ENCODE measurements around the gene MS4A8. TPM values are rescaled to one million over a fixed set of nuclear protein-coding genes. Genes with fewer than 3 reads are reported as not detected.
A peak's percentile ranks its signal among the peaks of the same experiment; 100 is the strongest.
"Not testable (repeated sequence)": the region's sequence is repeated elsewhere in the genome, so short reads cannot be mapped to it uniquely, and the experiment has no call there.

The MS4A8 gene
- total and polyA plus RNA-seq, 10 of the 15 experiments (the other 5 are each of a cell fraction or from before 2014, with no cell fraction given) = 0.04 TPM; not detected in 9

GRCh38 chr11:60680455-60681119, 18.8 kb upstream of the MS4A8 start:
- ChIA-PET POLR2A (no interaction called here), RAD21 (ENCODE audit: unreplicated experiment) (no interaction called here), SMC1A (ENCODE audit: uncharacterized antibody, unreplicated experiment) (interaction anchor here (0.8 to 1.4 kb wide), 3 partner anchors 13 to 84 kb away, joined by 3 to 4 read pairs (median 3); no protein-coding TSS in a partner anchor), CTCF (interaction anchor here (0.6 to 0.7 kb wide), 2 partner anchors 20 to 1062 kb away, joined by 3 read pairs; no protein-coding TSS in a partner anchor)
- 66% methylated on average over 3 of the region's 3 CpGs for WGBS (ENCODE audit: insufficient coverage, insufficient replicate concordance, low lambda C conversion rate, missing lambda C conversion rate)
- H3K4me2 ChIP-seq (ENCODE audit: control insufficient read depth, insufficient read depth) = no peak overlapping the region
- H3K36me3 ChIP-seq (ENCODE audit: control insufficient read depth in 2 of 2, insufficient read depth in 2 of 2, low read length in 1 of 2) = no peaks in the 10 kb centered on the region
- in situ Hi-C loops (cut with MboI) = no loop called here
- H2AFZ ChIP-seq (ENCODE audit: control insufficient read depth, low read depth, low read length) = no peak overlapping the region
- TF ChIP-seq, protein P1, sequence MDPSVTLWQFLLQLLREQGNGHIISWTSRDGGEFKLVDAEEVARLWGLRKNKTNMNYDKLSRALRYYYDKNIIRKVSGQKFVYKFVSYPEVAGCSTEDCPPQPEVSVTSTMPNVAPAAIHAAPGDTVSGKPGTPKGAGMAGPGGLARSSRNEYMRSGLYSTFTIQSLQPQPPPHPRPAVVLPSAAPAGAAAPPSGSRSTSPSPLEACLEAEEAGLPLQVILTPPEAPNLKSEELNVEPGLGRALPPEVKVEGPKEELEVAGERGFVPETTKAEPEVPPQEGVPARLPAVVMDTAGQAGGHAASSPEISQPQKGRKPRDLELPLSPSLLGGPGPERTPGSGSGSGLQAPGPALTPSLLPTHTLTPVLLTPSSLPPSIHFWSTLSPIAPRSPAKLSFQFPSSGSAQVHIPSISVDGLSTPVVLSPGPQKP (IDR thresholded peaks at IDR 0.05; ENCODE audit: low read depth, low read length) = no peak
- TF ChIP-seq SREBF1 (IDR thresholded peaks at IDR 0.05; ENCODE audit: low read length) = no peak
- FAIRE-seq (no peak), ATAC-seq (no peak), DNase-seq (ENCODE audit: low read depth, low spot score) (no peak)
- H3K4me1 ChIP-seq (ENCODE audit: control insufficient read depth, insufficient read depth, low read length) = peaks cover 14% of the 10 kb centered on the region
- no peaks in the 10 kb centered on the region for H4K20me1 ChIP-seq (ENCODE audit: control insufficient read depth, insufficient read depth)
- H3K9me3 ChIP-seq (replicated peaks; ENCODE audit: control insufficient read depth, insufficient read depth, low read length) = peaks cover 16% of the 10 kb centered on the region; the same call in 2 of the 3 replicates
- no peaks in the 10 kb centered on the region for H3K27me3 ChIP-seq (replicated peaks in 1 of 2; ENCODE audit: control insufficient read depth in 2 of 2, insufficient read depth in 2 of 2, low read length in 1 of 2)
- no peak overlapping the region for H3K27ac ChIP-seq (ENCODE audit: control insufficient read depth, insufficient read depth)
- BruUV-seq (replicated peaks) = no TSS peak
- H3K9ac ChIP-seq (ENCODE audit: control insufficient read depth, insufficient read depth, low read length) = no peak overlapping the region
- H3K79me2 ChIP-seq (ENCODE audit: control insufficient read depth, insufficient read depth, low read length) = no peaks in the 10 kb centered on the region
- no peak overlapping the region for H3K4me3 ChIP-seq
- intact Hi-C loops (cut with micrococcal nuclease; ENCODE audit: unreplicated experiment) = no loop called here

DNA sequence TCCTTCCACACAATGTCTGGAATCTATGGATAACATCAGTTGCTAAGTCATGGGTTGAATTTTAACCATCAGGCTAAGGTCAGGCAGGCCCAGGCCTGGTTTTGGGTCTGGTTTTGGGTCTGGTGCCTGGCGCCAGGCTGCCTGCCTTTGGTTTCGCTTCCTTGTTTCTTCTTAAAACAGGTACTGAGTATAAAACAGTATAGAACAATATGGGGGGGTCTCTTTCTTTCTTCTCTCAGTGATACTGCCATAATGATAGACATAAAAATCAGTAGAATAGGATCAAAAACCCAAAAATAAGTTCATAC, 14.9 kb upstream of the MS4A8 start:
- in situ Hi-C loops (cut with MboI); FAIRE-seq; H3K27me3 ChIP-seq (replicated peaks in 1 of 2; ENCODE audit: control insufficient read depth in 2 of 2, insufficient read depth in 2 of 2, low read length in 1 of 2); H3K79me2 ChIP-seq (ENCODE audit: control insufficient read depth, insufficient read depth, low read length); H4K20me1 ChIP-seq (ENCODE audit: control insufficient read depth, insufficient read depth); H3K36me3 ChIP-seq (ENCODE audit: control insufficient read depth in 2 of 2, insufficient read depth in 2 of 2, low read length in 1 of 2); BruUV-seq (replicated peaks); H3K9me3 ChIP-seq (replicated peaks; ENCODE audit: control insufficient read depth, insufficient read depth, low read length); DNase-seq (ENCODE audit: low read depth, low spot score): not testable (repeated sequence)
- peaks cover 14% of the 10 kb centered on the region for H3K4me1 ChIP-seq (ENCODE audit: control insufficient read depth, insufficient read depth, low read length)
- H3K27ac ChIP-seq (ENCODE audit: control insufficient read depth, insufficient read depth) = peak overlapping the region; percentile 67
- ChIA-PET POLR2A (interaction anchor here (0.7 to 1.0 kb wide), 3 partner anchors 77 to 1105 kb away, joined by 3 to 4 read pairs (median 4); no protein-coding TSS in a partner anchor), RAD21 (ENCODE audit: unreplicated experiment) (interaction anchor here (1.3 to 2.5 kb wide), 3 partner anchors 78 to 91 kb away, joined by 3 to 20 read pairs (median 6); no protein-coding TSS in a partner anchor), CTCF (interaction anchor here (0.7 to 2.8 kb wide), 6 partner anchors 18 to 321 kb away, joined by 3 to 18 read pairs (median 3); partner anchors contain the start of gene MS4A15), SMC1A (ENCODE audit: uncharacterized antibody, unreplicated experiment) (interaction anchor here (0.7 to 1.5 kb wide), 7 partner anchors 10 to 183 kb away, joined by 3 to 12 read pairs (median 3); no protein-coding TSS in a partner anchor)
- TF ChIP-seq EP300 (IDR thresholded peaks at IDR 0.05; ENCODE audit: borderline replicate concordance in 1 of 2, control insufficient read depth in 1 of 2, low read depth in 2 of 2, low read length in 2 of 2) = 0 out of 4 replicates have a peak, but pooled peaks of 1 of the 2 experiments have one; percentile 29
- peak in 1 of 2 experiments; percentile 65; a peak in 1 of 4 replicates for TF ChIP-seq BHLHE40 (IDR thresholded peaks at IDR 0.05; ENCODE audit: borderline replicate concordance in 1 of 2, low read depth in 2 of 2, low read length in 1 of 2)
- 0 out of 2 replicates have a peak, but pooled peaks have one; percentile 9 for TF ChIP-seq NR2F1 (conservative IDR thresholded peaks at IDR 0.05)
- TF ChIP-seq EED (IDR thresholded peaks at IDR 0.05; ENCODE audit: low read depth) = 0 out of 2 replicates have a peak, but pooled peaks have one; percentile 7
- peak; percentile 62; the same call in 1 of the 2 replicates for TF ChIP-seq DPF2 (IDR thresholded peaks at IDR 0.05)
- TF ChIP-seq SPI1 (IDR thresholded peaks at IDR 0.05; ENCODE audit: borderline replicate concordance, insufficient read depth, low read depth, low read length) = peak; percentile 79
- TF ChIP-seq IRF4 (IDR thresholded peaks at IDR 0.05; ENCODE audit: low read depth, low read length) = 0 out of 2 replicates have a peak, but pooled peaks have one; percentile 17
- peak overlapping the region; percentile 25; the same call in 1 of the 2 replicates for H3K9ac ChIP-seq (ENCODE audit: control insufficient read depth, insufficient read depth, low read length)
- H2AFZ ChIP-seq (ENCODE audit: control insufficient read depth, low read depth, low read length) = peak overlapping the region; percentile 84
- intact Hi-C loops (cut with micrococcal nuclease; ENCODE audit: unreplicated experiment) = loop anchor here (1.0 kb wide), 1 partner anchor 79 kb away; no protein-coding TSS in a partner anchor
- peak overlapping the region; percentile 23; the same call in 1 of the 2 replicates for H3K4me3 ChIP-seq
- 0% methylated on average over 2 of the region's 2 CpGs for WGBS (ENCODE audit: insufficient coverage, insufficient replicate concordance, low lambda C conversion rate, missing lambda C conversion rate)
- H3K4me2 ChIP-seq (ENCODE audit: control insufficient read depth, insufficient read depth) = peak overlapping the region; percentile 74
- ATAC-seq = peak; percentile 85

Data from GM12878 (cell line).